ENCODE data around the gene NLRP10.

NLRP10 gene

DNA sequence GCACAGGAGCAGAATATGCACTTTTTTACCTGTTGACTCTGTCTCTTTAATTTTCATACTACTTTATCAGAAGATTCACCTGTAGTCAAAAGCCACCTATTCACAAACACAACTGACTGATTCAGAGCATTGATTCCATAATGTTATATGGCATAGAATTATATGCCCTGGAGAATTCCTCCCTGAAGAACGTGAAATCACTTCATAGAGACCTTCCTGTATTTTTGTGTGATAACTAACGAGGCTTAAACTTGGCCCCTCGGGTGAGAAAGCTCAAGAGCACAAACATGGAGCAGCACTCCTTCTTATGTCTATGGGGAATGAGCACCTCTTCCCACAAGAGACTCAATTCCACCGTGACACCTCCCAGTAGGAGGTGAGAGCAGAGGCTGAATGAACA lies 34.1 kb downstream of the NLRP10 start, which contains the start of gene OR10A6:
OR10A6 (minus strand) TSS at position 101 of the 400 bp plus-strand sequence. CDS start 2,606 bp downstream, outside the sequence.
- TF ChIP-seq CTCF (IDR thresholded peaks at IDR 0.05; ENCODE audit: extremely low read depth, missing control alignments): no peak

DNA sequence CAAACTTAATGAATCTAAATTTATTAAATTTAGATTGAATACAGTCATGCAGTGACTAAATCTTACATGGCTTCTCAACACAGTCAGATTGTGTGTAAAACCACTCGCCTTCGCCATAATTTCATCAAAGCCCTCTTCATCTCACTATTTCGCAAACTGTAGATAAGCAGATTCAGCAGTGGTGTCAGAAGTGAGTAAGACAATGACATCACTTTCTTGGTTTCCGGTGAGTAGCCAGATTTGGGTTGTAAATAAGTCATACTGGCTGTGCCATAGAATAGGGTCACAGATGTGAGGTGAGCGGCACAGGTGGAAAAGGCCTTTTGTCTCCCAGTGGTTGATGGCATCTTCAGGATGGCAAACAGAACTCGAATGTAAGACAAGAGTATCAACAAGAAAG lies 37.6 kb downstream of the NLRP10 start:
- no peak for TF ChIP-seq CTCF (IDR thresholded peaks at IDR 0.05; ENCODE audit: extremely low read depth, missing control alignments)
- no peak for DNase-seq (ENCODE audit: low spot score)

More for the DNA sequence above, 34.1 kb downstream of the NLRP10 start, which contains the start of gene OR10A6:
- no peak for DNase-seq (ENCODE audit: low spot score)

GRCh38 chr11:7924536-7924935 lies 40.7 kb downstream of the NLRP10 start:
- DNase-seq (ENCODE audit: low spot score): no peak

GRCh38 chr11:7918141-7918540 lies 47.1 kb downstream of the NLRP10 start:
- TF ChIP-seq CTCF (IDR thresholded peaks at IDR 0.05; ENCODE audit: extremely low read depth, missing control alignments): no peak
- no peak for DNase-seq (ENCODE audit: low spot score)

More at GRCh38 chr11:7924536-7924935, 40.7 kb downstream of the NLRP10 start:
- TF ChIP-seq CTCF (IDR thresholded peaks at IDR 0.05; ENCODE audit: extremely low read depth, missing control alignments): no peak

Measured in GM20000 (cell line).